Aorta (tissue), 5 donors: ENCODE results near the gene RASGEF1B. TPM values are rescaled to one million over a fixed set of nuclear protein-coding genes. Genes with fewer than 3 reads are reported as not detected.

Source experiments
- ATAC-seq: fragments of 200-7000 bp; cut with Tn5 transposase; one replicate; pipeline ENCODE4 v1.9.1; 2022; ENCODE audit warnings: moderate library complexity; ENCODE audit not compliant: low FRiP score
- DNase-seq, 2 donors: peaks; one replicate each; pipeline ENCODE4 v3.0.0-alpha.2; 2020
- H3K27ac ChIP-seq, 2 donors: one replicate each; pipeline ENCODE4 v1.5.1; 2013; ENCODE audit warnings: low read length in 2 of 2, mild to moderate bottlenecking in 2 of 2, moderate library complexity in 2 of 2, control low read depth in 1 of 2, inconsistent platforms in 1 of 2, low read depth in 1 of 2
- H3K27me3 ChIP-seq, 2 donors: one replicate each; pipeline ENCODE4 v1.6.1; 2013; ENCODE audit warnings: control low read depth in 1 of 2, low read length in 1 of 2, mild to moderate bottlenecking in 1 of 2, moderate library complexity in 1 of 2; ENCODE audit not compliant: insufficient read depth in 2 of 2, control insufficient read depth in 1 of 2
- H3K36me3 ChIP-seq, 2 donors: one replicate each; pipeline ENCODE4 v1.6.1; 2013; ENCODE audit warnings: control low read depth in 1 of 2, low read length in 1 of 2, mild to moderate bottlenecking in 1 of 2; ENCODE audit not compliant: insufficient read depth in 2 of 2, control insufficient read depth in 1 of 2
- H3K4me1 ChIP-seq, 2 donors: one replicate each; pipeline ENCODE4 v1.6.1; 2013; ENCODE audit warnings: low read length in 2 of 2, control low read depth in 1 of 2, mild to moderate bottlenecking in 1 of 2, moderate library complexity in 1 of 2; ENCODE audit not compliant: insufficient read depth in 2 of 2, control insufficient read depth in 1 of 2
- H3K4me3 ChIP-seq, 2 donors: one replicate each; pipeline ENCODE4 v1.5.1; 2013; ENCODE audit warnings: low read length in 2 of 2, control low read depth in 1 of 2, mild to moderate bottlenecking in 1 of 2
- H3K9me3 ChIP-seq: one replicate; pipeline ENCODE4 v1.6.1; 2013; ENCODE audit warnings: mild to moderate bottlenecking, low read length; ENCODE audit not compliant: control insufficient read depth
- WGBS, 2 donors: extraction: QIAGEN DNeasy Blood & Tissue Kit; methylation state at CpG; one replicate each; pipeline ENCODE4 v1.1.7; 2013; 5-methylcytosine and 5-hydroxymethylcytosine counted together
- intact Hi-C, 2 donors: fragments of 100-400 bp; cut with DNase I; formaldehyde crosslinking; loops; one replicate each; pipeline versions ENCODE4 v1.14.2 to v1.15.0; 2022
- polyA plus RNA-seq, 2 donors: library from polyadenylated mRNA; stranded (reverse); fragments of 200-250 nt; gene quantifications; one replicate each; pipeline ENCODE4 v1.2.3, GENCODE V29; 2013
- total RNA-seq, 2 donors: library from RNA; stranded (reverse); fragmentation: NEBNext Ultra II Directional; extraction: Animal tissue kit (Norgen Biotek cat#: 25700); gene quantifications; one replicate each; pipeline ENCODE4 v1.2.1, GENCODE V29; 2021
- donor health status: healthy with polysubstance abuse.
- donor health status: Bipolar disorder and iron deficiency.
- donor health status: DM: no; HTN: no; CAD: no.
- donor health status: DM: no; HTN: no; CAD: no.
- donor health status: DM: yes; HTN: yes; CAD: no.

RASGEF1B gene
- total and polyA plus RNA-seq, 4 donors: 8.3 to 19.2 (median 10.9) TPM

DNA sequence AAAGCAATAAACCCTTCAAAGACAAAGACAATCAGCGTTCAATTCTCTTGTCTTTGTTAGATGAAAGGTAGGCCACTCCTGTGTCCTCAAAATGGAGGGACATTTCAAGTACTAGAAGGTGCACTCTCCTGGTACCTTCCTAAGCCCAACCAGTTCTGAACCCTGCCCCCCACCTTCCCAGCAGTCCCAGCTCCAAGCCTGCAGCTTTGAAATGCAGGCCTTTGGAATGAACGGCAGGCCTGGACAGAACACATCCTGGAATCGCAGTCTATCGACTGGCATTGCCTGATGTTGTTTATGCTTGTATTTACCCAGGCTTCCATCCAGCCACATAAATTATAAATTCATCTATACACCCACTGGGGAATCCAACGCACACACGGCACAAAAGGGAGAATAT lies 47.4 kb downstream of the RASGEF1B start:
- DNase-seq (no peak), ATAC-seq (no peak)
- no peaks in the 10 kb centered on the region for H3K4me1 ChIP-seq
- H3K9me3 ChIP-seq: no peaks in the 10 kb centered on the region
- WGBS, 2 donors: 77 to 80% methylated on average over 6 of the region's 6 CpGs
- no peak overlapping the region for H3K4me3 ChIP-seq
- intact Hi-C loops: no loop called here
- no peak overlapping the region for H3K27ac ChIP-seq
- no peaks in the 10 kb centered on the region for H3K27me3 ChIP-seq
- peaks cover 0 to 6% of the 10 kb centered on the region in 2 donors for H3K36me3 ChIP-seq

DNA sequence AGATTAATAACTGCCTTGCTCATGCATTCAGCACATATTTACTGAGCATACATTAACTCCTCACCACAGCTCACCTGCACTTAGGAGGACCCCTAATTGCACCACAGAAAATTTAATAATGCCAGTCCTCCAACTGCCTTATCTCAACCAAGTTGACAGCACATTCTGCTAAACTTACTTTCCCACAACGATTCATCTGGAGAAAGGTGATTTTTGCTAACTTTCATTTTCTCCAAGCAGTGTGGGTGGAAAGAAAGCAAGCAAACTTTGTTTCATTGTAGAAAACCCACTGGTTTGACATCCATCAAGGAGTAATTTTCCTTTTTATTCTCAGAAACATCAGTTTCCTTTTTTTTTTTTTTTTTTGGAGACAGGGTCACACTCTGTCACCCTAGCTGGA lies 49.1 kb downstream of the RASGEF1B start:
- DNase-seq: no peak
- no peak for ATAC-seq
- Histone ChIP-seq H3K4me3 (no peak overlapping the region), H3K27ac (no peak overlapping the region), H3K27me3 (no peaks in the 10 kb centered on the region), H3K4me1 (no peaks in the 10 kb centered on the region), H3K36me3 (peaks cover 0 to 5% of the 10 kb centered on the region in 2 donors), H3K9me3 (no peaks in the 10 kb centered on the region)
- intact Hi-C loops: no loop called here
- WGBS, 2 donors: 57 to 58% methylated on average over 1 of the region's 1 CpG

DNA sequence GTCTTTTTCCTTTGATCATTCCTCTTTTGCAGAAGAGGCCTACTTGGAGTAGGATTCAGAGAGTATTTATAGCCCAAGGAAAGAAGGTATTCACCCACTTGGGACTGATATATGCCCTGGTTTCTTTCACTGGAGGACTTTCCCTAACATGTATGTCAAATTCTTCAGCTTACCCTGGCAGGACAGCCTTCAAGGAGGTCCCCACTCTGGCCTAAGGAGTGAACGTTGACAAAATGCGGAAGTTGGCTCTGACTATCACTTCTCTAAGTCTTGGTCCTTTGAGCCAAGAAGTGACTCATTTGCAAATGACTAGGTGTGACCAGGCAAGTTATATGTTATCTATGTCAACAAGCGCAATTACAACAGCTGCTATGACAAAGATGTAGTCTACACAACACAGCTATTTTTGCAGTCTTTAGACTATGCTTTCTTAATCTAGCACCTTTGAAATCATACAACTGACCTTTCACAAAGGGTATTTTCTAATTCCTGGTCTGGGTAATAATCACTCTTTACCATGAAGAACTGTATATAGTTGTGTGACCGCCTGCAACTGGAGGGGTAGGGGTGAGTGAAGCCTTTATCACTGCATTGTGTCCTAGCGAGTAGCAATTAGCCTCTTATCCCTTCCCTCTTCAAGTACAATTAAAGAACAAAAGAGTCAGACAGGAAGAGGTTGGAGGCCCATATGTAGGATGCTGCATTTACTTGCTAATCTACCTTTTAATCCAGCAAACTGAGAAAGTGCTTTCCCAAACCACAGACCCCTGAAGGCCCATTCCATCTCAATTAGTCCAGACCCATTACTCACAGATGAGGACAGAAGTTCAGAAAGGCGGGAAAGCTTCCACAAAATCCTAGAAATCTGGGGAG lies 50.1 kb downstream of the RASGEF1B start:
- Histone ChIP-seq H3K4me3 (no peak overlapping the region), H3K4me1 (no peaks in the 10 kb centered on the region), H3K9me3 (no peaks in the 10 kb centered on the region), H3K27ac (no peak overlapping the region), H3K27me3 (no peaks in the 10 kb centered on the region), H3K36me3 (no peaks in the 10 kb centered on the region)
- DNase-seq (no peak), ATAC-seq (no peak)
- 78 to 79% methylated on average over 6 of the region's 6 CpGs for WGBS, 2 donors
- intact Hi-C loops: no loop called here

DNA sequence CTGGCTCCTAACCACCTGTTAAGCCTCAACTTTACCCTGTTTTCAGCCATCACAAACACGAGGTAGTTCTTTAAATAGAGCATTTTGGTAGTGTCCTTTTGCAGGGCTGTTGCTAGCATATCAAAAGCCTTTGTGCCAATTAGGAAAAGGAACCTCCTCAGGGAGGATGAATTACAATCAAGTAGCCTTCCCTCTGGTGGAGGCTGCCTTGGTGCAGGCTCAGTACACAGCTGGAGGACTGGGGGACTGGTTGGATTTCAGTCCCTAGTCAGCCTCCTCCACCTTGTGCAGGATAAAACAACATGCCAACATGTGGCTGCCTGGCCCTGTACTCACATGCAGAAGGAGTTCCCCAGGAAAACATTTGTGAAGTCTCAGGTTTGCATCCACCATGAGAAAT lies 53.1 kb downstream of the RASGEF1B start:
- Histone ChIP-seq H3K9me3 (no peaks in the 10 kb centered on the region), H3K27ac (no peak overlapping the region), H3K27me3 (no peaks in the 10 kb centered on the region), H3K4me3 (no peak overlapping the region), H3K4me1 (no peaks in the 10 kb centered on the region), H3K36me3 (no peaks in the 10 kb centered on the region)
- intact Hi-C loops: no loop called here
- no peak for ATAC-seq
- DNase-seq: no peak
- WGBS, 2 donors: 44 to 50% methylated on average over 1 of the region's 1 CpG

DNA sequence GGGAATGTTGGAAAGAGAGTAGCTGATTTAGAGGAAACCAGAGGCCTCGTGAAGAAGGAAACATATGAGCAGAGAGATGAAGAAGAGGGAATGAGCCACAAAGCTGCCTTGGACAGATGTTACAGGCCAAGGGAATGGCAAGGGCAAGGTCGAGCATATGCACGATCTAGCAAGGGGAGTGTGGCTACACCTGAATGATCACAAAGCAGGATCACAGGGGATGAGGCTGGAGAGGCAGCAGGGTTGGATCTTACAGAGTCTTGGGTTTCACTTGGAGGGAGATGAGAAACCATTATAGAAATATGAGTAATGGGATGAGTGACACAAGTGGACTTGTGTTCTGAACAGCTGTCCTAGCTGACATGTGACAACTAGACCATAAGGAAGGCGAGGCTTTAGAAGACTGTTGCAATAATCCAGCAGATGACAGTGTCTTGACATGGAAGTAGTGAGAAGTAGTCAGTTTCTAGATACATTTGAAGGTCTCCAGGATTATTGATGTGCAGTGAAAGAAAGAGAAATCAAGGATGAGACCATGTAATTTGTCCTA lies 58.7 kb downstream of the RASGEF1B start:
- H3K4me3 ChIP-seq: no peak overlapping the region
- intact Hi-C loops: no loop called here
- no peaks in the 10 kb centered on the region for H3K9me3 ChIP-seq
- no peak for DNase-seq
- ATAC-seq: no peak
- H3K27ac ChIP-seq: no peak overlapping the region
- no peaks in the 10 kb centered on the region for H3K36me3 ChIP-seq
- H3K4me1 ChIP-seq: no peaks in the 10 kb centered on the region
- WGBS, 2 donors: 87 to 91% methylated on average over 4 of the region's 4 CpGs
- H3K27me3 ChIP-seq: no peaks in the 10 kb centered on the region

DNA sequence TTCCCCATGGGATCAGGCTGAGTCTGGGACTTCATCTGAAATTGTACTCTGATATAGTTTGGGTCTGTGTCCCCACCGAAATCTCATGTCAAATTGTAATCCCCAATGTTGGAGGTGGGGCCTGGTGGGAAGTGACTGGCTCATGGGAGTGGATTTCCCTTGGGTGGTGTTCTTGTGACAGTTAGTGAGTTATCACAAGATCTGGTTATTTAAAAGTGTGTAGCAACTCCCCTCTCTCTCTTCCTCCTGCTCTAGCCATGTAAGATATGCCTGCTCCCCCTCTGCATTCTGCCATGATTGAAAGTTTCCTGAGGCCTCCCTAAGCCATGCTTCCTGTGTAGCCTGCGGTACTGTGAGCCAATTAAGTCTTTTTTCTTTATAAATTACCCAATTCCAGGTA lies 61.0 kb downstream of the RASGEF1B start:
- no peaks in the 10 kb centered on the region for H3K27me3 ChIP-seq
- no peak for ATAC-seq
- no peaks in the 10 kb centered on the region for H3K9me3 ChIP-seq
- H3K36me3 ChIP-seq: no peaks in the 10 kb centered on the region
- no peak overlapping the region for H3K27ac ChIP-seq
- no peak for DNase-seq
- intact Hi-C loops: no loop called here
- H3K4me1 ChIP-seq: no peaks in the 10 kb centered on the region
- no peak overlapping the region for H3K4me3 ChIP-seq
- 79% methylated on average over 2 of the region's 2 CpGs for WGBS, 2 donors

DNA sequence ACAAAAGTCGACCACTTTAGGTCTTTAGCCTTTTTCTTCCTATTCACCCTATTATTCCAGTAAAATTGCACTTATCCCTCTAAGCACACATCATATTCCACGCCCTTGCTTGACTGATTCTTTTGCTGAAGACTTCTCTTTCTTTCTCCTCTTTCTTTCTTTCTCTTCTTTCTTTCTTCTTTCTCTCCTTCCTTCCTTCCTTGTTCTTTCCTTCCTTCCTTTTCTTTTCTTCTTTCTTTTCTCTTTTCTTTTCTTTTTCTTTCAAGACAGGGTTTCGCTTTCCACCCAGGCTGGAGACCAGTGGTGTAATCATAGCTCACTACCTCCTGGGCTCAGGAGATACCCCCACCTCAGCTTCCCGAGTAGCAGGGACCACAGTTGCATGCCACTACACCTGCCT lies 61.9 kb downstream of the RASGEF1B start:
- Histone ChIP-seq H3K4me1 (no peaks in the 10 kb centered on the region), H3K27ac (no peak overlapping the region), H3K4me3 (no peak overlapping the region), H3K36me3 (no peaks in the 10 kb centered on the region), H3K9me3 (no peaks in the 10 kb centered on the region), H3K27me3 (no peaks in the 10 kb centered on the region)
- ATAC-seq (no peak), DNase-seq (no peak)
- 81 to 88% methylated on average over 4 of the region's 4 CpGs for WGBS, 2 donors
- intact Hi-C loops: loop anchor here in 1 of 2 donors (5.0 to 10.0 kb wide), 3 partner anchors 437 to 857 kb away; no protein-coding TSS in a partner anchor

DNA sequence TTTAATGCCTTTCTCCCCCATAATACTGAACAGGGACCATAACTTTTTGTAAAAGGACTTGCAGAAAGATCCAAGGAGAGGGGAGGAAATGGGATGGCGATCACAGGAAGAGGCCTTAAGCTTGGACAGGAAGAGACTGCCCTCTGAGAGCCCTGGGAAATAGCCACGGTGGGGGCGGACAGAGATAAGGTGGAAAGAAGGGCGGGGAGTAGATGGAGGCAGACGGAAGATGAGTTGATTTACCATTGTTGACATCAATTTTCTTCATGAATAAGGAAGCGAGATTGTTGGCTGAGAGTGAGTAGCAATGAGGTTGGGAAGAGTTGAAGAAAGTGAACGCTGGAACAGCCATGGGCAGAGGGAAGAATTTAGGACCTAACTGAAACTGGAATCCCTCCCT lies 63.4 kb downstream of the RASGEF1B start:
- Histone ChIP-seq H3K9me3 (no peaks in the 10 kb centered on the region), H3K36me3 (no peaks in the 10 kb centered on the region), H3K4me1 (no peaks in the 10 kb centered on the region), H3K27ac (no peak overlapping the region), H3K27me3 (no peaks in the 10 kb centered on the region), H3K4me3 (no peak overlapping the region)
- ATAC-seq: no peak
- intact Hi-C loops: loop anchor here in 1 of 2 donors (5.0 to 10.0 kb wide), 3 partner anchors 439 to 859 kb away; no protein-coding TSS in a partner anchor
- DNase-seq: no peak
- 80 to 83% methylated on average over 7 of the region's 7 CpGs for WGBS, 2 donors

DNA sequence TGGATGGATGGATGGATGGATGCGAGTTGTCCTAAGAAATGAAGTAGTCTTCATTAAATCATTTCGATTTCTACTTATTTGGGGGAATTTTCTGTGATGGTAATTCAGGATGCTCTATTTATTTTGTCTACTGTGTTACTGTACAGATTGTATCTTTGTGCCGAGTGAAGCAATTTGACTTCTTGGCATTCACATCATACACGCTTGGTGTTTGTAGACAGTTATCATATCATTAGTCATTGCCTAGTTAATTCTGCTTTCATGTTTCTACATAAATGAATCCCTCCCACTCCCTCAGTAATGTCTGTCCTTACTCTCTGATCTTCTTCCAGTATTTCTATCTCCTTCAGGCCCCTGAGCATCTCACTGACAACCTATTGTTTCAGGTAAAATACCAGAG lies 64.0 kb downstream of the RASGEF1B start:
- H3K27ac ChIP-seq: no peak overlapping the region
- no peaks in the 10 kb centered on the region for H3K27me3 ChIP-seq
- no peaks in the 10 kb centered on the region for H3K4me1 ChIP-seq
- no peak for DNase-seq
- H3K4me3 ChIP-seq: no peak overlapping the region
- WGBS, 2 donors: 88 to 91% methylated on average over 4 of the region's 4 CpGs
- ATAC-seq: no peak
- intact Hi-C loops: loop anchor here in 1 of 2 donors (5.0 to 10.0 kb wide), 3 partner anchors 440 to 860 kb away; no protein-coding TSS in a partner anchor
- H3K36me3 ChIP-seq: no peaks in the 10 kb centered on the region
- no peaks in the 10 kb centered on the region for H3K9me3 ChIP-seq
